ENCODE data around the gene SLC16A5. TPM values are rescaled to one million over a fixed set of nuclear protein-coding genes. Genes with fewer than 3 reads are reported as not detected.
A peak's percentile ranks its signal among the peaks of the same experiment; 100 is the strongest.

The SLC16A5 gene
- polyA plus RNA-seq, 1 donor (not counting 4 experiments of a cell fraction or from before 2014, with no cell fraction given): 3.5 TPM

DNA sequence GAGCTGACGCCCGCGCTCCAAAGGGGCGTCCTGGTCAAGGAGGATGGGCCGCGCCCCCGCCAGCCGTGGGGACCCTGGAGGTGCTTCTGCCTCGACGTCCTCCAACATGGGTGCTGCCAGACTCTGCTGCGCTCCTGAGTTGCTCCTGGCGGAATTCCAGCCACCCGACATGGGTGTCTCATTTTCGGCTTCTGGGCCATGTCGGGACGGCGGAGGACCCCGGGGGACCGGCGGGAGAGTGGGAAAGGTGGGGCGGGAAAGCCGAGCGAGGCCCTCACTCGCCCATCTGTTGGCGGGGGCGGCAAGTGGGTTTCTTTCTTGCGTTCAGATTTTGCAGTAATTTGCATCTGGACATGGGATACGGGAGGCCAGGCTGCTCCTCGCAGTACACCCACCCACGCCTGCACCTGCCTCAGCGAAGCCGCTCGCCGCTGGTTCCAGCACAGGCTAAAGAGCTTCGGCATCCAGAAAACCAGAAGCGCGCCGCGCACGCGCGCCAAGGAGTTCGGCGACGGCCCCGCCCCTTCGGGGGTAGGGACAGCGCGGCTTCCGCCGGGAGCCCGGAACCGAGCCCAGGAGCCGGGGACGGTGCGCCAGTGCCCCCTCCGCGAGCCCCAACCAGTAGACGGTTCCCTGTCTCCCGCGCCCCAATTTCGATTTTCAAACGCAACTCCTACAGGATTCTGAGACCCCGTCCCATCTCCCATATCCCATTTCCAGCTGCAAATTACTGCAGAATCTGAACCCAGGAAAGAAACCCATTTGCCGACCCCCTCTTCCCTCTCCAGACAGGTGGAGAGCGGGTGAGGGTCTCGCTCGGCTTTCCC is 21.9 kb downstream of the SLC16A5 start, which contains the start of gene ARMC7:
Gene ARMC7, plus strand, starts transcription at position 563 of the 827 bp plus-strand sequence. CDS start 320 bp downstream, outside the sequence.
- peaks cover 0 to 1% of the 10 kb centered on the region in 2 experiments for H3K36me3 ChIP-seq (ENCODE audit: control insufficient read depth in 2 of 2, extremely low read depth in 1 of 2, insufficient read depth in 2 of 2, low read length in 2 of 2)
- peak within 1 kb of the TSS; percentile 65 to 78 (median 71) for H3K4me3 ChIP-seq (ENCODE audit: control insufficient read depth in 2 of 3, extremely low read depth in 1 of 3, insufficient read depth in 2 of 3, low read depth in 1 of 3, low read length in 3 of 3)
- peak within 1 kb of the TSS; percentile 79 for H2AFZ ChIP-seq (ENCODE audit: control insufficient read depth, low read length)
- peak within 1 kb of the TSS; percentile 65 for H3K9ac ChIP-seq (ENCODE audit: control insufficient read depth, extremely low read depth, insufficient read depth, low read length)
- no peak within 1 kb of the TSS for H3K27ac ChIP-seq (ENCODE audit: control insufficient read depth, insufficient read depth, low read length)
- H3K27me3 ChIP-seq (ENCODE audit: control insufficient read depth, extremely low read depth, insufficient read depth, low read length): no peaks in the 10 kb centered on the region
- peaks cover 10% of the 10 kb centered on the region for H3K4me1 ChIP-seq (ENCODE audit: control insufficient read depth, extremely low read depth, insufficient read depth, low read length)
- no peaks in the 10 kb centered on the region for H4K20me1 ChIP-seq (ENCODE audit: control insufficient read depth, extremely low read depth, insufficient read depth, low read length)
- H3K9me1 ChIP-seq (ENCODE audit: control insufficient read depth, extremely low read depth, insufficient read depth, low read length): no peaks in the 10 kb centered on the region
- dilution Hi-C loops (cut with MboI; ENCODE audit: extremely low pct_ligation_motif_present, low sequenced_read_pairs): no loop called here
- DNase-seq (ENCODE audit: low read depth, low spot score): no peak
- peak within 1 kb of the TSS; percentile 75 for H3K4me2 ChIP-seq (ENCODE audit: control insufficient read depth, extremely low read depth, insufficient read depth, low read depth, low read length)
- no peak for FAIRE-seq
- TF ChIP-seq EZH2 (IDR thresholded peaks at IDR 0.05; ENCODE audit: low read length): no peak
- TF ChIP-seq, protein P1, sequence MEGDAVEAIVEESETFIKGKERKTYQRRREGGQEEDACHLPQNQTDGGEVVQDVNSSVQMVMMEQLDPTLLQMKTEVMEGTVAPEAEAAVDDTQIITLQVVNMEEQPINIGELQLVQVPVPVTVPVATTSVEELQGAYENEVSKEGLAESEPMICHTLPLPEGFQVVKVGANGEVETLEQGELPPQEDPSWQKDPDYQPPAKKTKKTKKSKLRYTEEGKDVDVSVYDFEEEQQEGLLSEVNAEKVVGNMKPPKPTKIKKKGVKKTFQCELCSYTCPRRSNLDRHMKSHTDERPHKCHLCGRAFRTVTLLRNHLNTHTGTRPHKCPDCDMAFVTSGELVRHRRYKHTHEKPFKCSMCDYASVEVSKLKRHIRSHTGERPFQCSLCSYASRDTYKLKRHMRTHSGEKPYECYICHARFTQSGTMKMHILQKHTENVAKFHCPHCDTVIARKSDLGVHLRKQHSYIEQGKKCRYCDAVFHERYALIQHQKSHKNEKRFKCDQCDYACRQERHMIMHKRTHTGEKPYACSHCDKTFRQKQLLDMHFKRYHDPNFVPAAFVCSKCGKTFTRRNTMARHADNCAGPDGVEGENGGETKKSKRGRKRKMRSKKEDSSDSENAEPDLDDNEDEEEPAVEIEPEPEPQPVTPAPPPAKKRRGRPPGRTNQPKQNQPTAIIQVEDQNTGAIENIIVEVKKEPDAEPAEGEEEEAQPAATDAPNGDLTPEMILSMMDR (optimal IDR thresholded peaks at IDR 0.05 in 1 of 3, IDR thresholded peaks at IDR 0.05 in 1 of 3, conservative IDR thresholded peaks at IDR 0.05 in 1 of 3; ENCODE audit: extremely low read depth in 1 of 3, insufficient read depth in 2 of 3, low read length in 3 of 3): no peak
- H3K9me3 ChIP-seq (ENCODE audit: control insufficient read depth, low read depth, low read length): no peaks in the 10 kb centered on the region
- no peaks in the 10 kb centered on the region for H3K79me2 ChIP-seq (ENCODE audit: control insufficient read depth, insufficient read depth, low read length)

DNA sequence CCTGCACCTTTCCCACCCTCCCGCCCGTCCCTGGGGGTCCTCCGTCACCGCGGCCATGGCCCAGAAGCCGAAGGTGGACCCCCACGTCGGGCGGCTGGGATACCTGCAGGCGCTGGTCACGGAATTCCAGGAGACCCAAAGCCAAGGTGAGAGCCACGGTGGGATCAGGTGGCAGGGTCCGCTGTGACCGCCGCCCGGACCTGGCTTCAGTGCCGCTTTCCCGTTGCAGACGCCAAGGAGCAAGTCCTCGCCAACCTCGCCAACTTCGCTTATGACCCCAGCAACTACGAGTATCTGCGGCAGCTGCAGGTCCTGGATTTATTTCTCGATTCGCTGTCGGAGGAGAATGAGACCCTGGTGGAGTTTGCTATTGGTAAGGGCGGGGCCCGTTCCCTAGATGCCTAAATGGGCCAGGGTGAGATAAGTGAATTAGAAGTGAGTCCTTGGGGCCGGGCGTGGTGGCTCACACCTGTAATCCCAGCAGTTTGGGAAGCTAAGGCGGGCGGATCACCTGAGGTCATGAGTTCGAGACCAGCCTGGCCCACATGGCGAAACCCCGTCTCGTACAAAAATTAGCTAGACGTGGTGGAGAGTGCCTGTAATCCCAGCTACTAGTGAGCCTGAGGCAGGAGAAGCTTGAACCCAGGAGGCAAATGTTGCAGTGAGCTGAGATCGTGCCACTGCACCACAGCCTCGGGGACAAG is 22.6 kb downstream of the SLC16A5 start:
- Histone ChIP-seq H3K27ac (ENCODE audit: control insufficient read depth, insufficient read depth, low read length) (no peak overlapping the region), H3K9ac (ENCODE audit: control insufficient read depth, extremely low read depth, insufficient read depth, low read length) (peak overlapping the region; percentile 65), H3K79me2 (ENCODE audit: control insufficient read depth, insufficient read depth, low read length) (no peaks in the 10 kb centered on the region), H2AFZ (ENCODE audit: control insufficient read depth, low read length) (peak overlapping the region; percentile 66), H4K20me1 (ENCODE audit: control insufficient read depth, extremely low read depth, insufficient read depth, low read length) (no peaks in the 10 kb centered on the region), H3K4me2 (ENCODE audit: control insufficient read depth, extremely low read depth, insufficient read depth, low read depth, low read length) (peak overlapping the region; percentile 75), H3K9me3 (ENCODE audit: control insufficient read depth, low read depth, low read length) (no peaks in the 10 kb centered on the region), H3K4me1 (ENCODE audit: control insufficient read depth, extremely low read depth, insufficient read depth, low read length) (peaks cover 15% of the 10 kb centered on the region), H3K27me3 (ENCODE audit: control insufficient read depth, extremely low read depth, insufficient read depth, low read length) (no peaks in the 10 kb centered on the region), H3K36me3 (ENCODE audit: control insufficient read depth in 2 of 2, extremely low read depth in 1 of 2, insufficient read depth in 2 of 2, low read length in 2 of 2) (peaks cover 0 to 1% of the 10 kb centered on the region in 2 experiments), H3K9me1 (ENCODE audit: control insufficient read depth, extremely low read depth, insufficient read depth, low read length) (no peaks in the 10 kb centered on the region), H3K4me3 (ENCODE audit: control insufficient read depth in 2 of 3, extremely low read depth in 1 of 3, insufficient read depth in 2 of 3, low read depth in 1 of 3, low read length in 3 of 3) (peak overlapping the region; percentile 65 to 78 (median 71))
- FAIRE-seq: no peak
- TF ChIP-seq EZH2 (IDR thresholded peaks at IDR 0.05; ENCODE audit: low read length): no peak
- TF ChIP-seq, protein P1 (optimal IDR thresholded peaks at IDR 0.05 in 1 of 3, IDR thresholded peaks at IDR 0.05 in 1 of 3, conservative IDR thresholded peaks at IDR 0.05 in 1 of 3; ENCODE audit: extremely low read depth in 1 of 3, insufficient read depth in 2 of 3, low read length in 3 of 3): no peak
- dilution Hi-C loops (cut with MboI; ENCODE audit: extremely low pct_ligation_motif_present, low sequenced_read_pairs): no loop called here
- no peak for DNase-seq (ENCODE audit: low read depth, low spot score)
